Naive thymus-derived CD8-positive, alpha-beta T cell (primary cell): Measurements from ENCODE around the gene ACP1. TPM values are rescaled to one million over a fixed set of nuclear protein-coding genes. Genes with fewer than 3 reads are reported as not detected.

Experiments
- ATAC-seq, 2 donors: fragments of 150-1000 bp; cut with Tn5 transposase in 1 of 2; sonication (Bioruptor Pico), chemical (Tn5 transposase) in 1 of 2; 1 replicate in 1 of 2; 2 replicates in 1 of 2; pipeline ENCODE4 v1.10.0; 2021; ENCODE audit warnings: mild to moderate bottlenecking in 2 of 2, moderate library complexity in 2 of 2
- POLR2A ChIA-PET: fragments of 350-600 bp; sonication (Branson Sonifier 250); formaldehyde crosslinking; loops from one replicate; lab custom pipeline; 2021; ENCODE audit warnings: antibody characterized with exemption; lab: Charles Lee
- DNase-seq, 10 donors: peaks; one replicate each; pipeline versions ENCODE4 v3.0.0 to v3.0.0-alpha.2; 2020 to 2022
- H3K27ac Mint-ChIP-seq, 10 donors: one replicate each; pipeline ENCODE4 v1.8.0; 2020 to 2022; ENCODE audit warnings: mild to moderate bottlenecking in 10 of 10, mixed read lengths in 10 of 10, moderate library complexity in 4 of 10, inconsistent platforms in 1 of 10
- H3K27me3 Mint-ChIP-seq, 5 donors: one replicate each; pipeline ENCODE4 v1.8.0; 2021 to 2022; ENCODE audit warnings: mixed read lengths in 5 of 5
- H3K36me3 Mint-ChIP-seq, 3 donors: one replicate each; pipeline ENCODE4 v1.8.0; 2020 to 2022; ENCODE audit warnings: mixed read lengths in 3 of 3, mild to moderate bottlenecking in 2 of 3, inconsistent platforms in 1 of 3
- H3K4me1 Mint-ChIP-seq, 4 donors: one replicate each; pipeline ENCODE4 v1.8.0; 2021 to 2022; ENCODE audit warnings: mixed read lengths in 4 of 4
- H3K4me3 Mint-ChIP-seq, 10 donors: one replicate each; pipeline ENCODE4 v1.8.0; 2020 to 2022; ENCODE audit warnings: mild to moderate bottlenecking in 10 of 10, mixed read lengths in 10 of 10, moderate library complexity in 6 of 10, inconsistent platforms in 1 of 10
- H3K9me3 Mint-ChIP-seq, 9 donors: one replicate each; pipeline ENCODE4 v1.8.0; 2020 to 2022; ENCODE audit warnings: mixed read lengths in 9 of 9, mild to moderate bottlenecking in 3 of 9, inconsistent platforms in 1 of 9, moderate library complexity in 1 of 9
- polyA plus RNA-seq, 3 donors: library from polyadenylated mRNA; unstranded; fragments of 300-500 nt; fragmentation: Illumina TruSeq; gene quantifications; one replicate each; pipeline ENCODE4 v1.2.3, GENCODE V29; 2021
- total RNA-seq, 8 experiments: library from RNA in 2 of 8; stranded (reverse) in 2 of 8; gene quantifications; one replicate each; pipeline ENCODE4 v1.2.3 and lab custom pipeline; 2021 to 2026

The ACP1 gene
- total and polyA plus RNA-seq, 5 experiments from 2014 or later, result 97.0 to 196 (median 179) TPM

- peak overlapping the region in 1 of 10 donors; percentile 73 for H3K27ac Mint-ChIP-seq
- no peak for DNase-seq
- POLR2A ChIA-PET, result interaction anchor here (1.1 kb wide), 1 partner anchor 18 kb away, joined by 3 read pairs; no protein-coding TSS in a partner anchor
- H3K9me3 Mint-ChIP-seq, result no peaks in the 10 kb centered on the region
- peaks cover 0 to 7% (median 3%) of the 10 kb centered on the region in 4 donors for H3K4me1 Mint-ChIP-seq
- peaks cover 0 to 33% (median 6%) of the 10 kb centered on the region in 3 donors for H3K36me3 Mint-ChIP-seq
- H3K27me3 Mint-ChIP-seq, result peaks cover 3 to 15% (median 9%) of the 10 kb centered on the region in 5 donors
- ATAC-seq, result no peak
- H3K4me3 Mint-ChIP-seq, result no peak overlapping the region
Measured at GRCh38 chr2:283996-284794, 19.4 kb downstream of the ACP1 start.

GRCh38 chr2:284896-285492 is 20.2 kb downstream of the ACP1 start:
- peaks cover 3 to 14% (median 6%) of the 10 kb centered on the region in 4 donors for H3K4me1 Mint-ChIP-seq
- peaks cover 0 to 27% (median 4%) of the 10 kb centered on the region in 3 donors for H3K36me3 Mint-ChIP-seq
- H3K9me3 Mint-ChIP-seq, result no peaks in the 10 kb centered on the region
- POLR2A ChIA-PET, result interaction anchor here (1.1 kb wide), 1 partner anchor 19 kb away, joined by 3 read pairs; no protein-coding TSS in a partner anchor
- no peak overlapping the region for H3K4me3 Mint-ChIP-seq
- no peak overlapping the region for H3K27ac Mint-ChIP-seq
- peaks cover 3 to 16% (median 9%) of the 10 kb centered on the region in 5 donors for H3K27me3 Mint-ChIP-seq
- ATAC-seq, result no peak
- DNase-seq, result no peak

GRCh38 chr2:285531-285930 is 20.8 kb downstream of the ACP1 start:
- H3K27me3 Mint-ChIP-seq, result peaks cover 7 to 20% (median 9%) of the 10 kb centered on the region in 5 donors
- ATAC-seq (no peak), DNase-seq (no peak)
- peaks cover 0 to 22% (median 3%) of the 10 kb centered on the region in 3 donors for H3K36me3 Mint-ChIP-seq
- H3K9me3 Mint-ChIP-seq, result no peaks in the 10 kb centered on the region
- POLR2A ChIA-PET, result interaction anchor here (0.6 to 1.1 kb wide), 2 partner anchors 19 to 794 kb away, joined by 3 read pairs; no protein-coding TSS in a partner anchor
- H3K27ac Mint-ChIP-seq, result no peak overlapping the region
- H3K4me1 Mint-ChIP-seq, result peaks cover 3 to 16% (median 9%) of the 10 kb centered on the region in 4 donors
- peak overlapping the region in 7 of 10 donors; percentile 7 to 62 (median 43) for H3K4me3 Mint-ChIP-seq

- ATAC-seq, result no peak
- H3K27ac Mint-ChIP-seq, result peak overlapping the region in 1 of 10 donors; percentile 51
- H3K4me3 Mint-ChIP-seq, result peak overlapping the region in 8 of 10 donors; percentile 7 to 68 (median 44)
- peaks cover 3 to 16% (median 9%) of the 10 kb centered on the region in 4 donors for H3K4me1 Mint-ChIP-seq
- POLR2A ChIA-PET, result interaction anchor here (0.6 kb wide), 1 partner anchor 794 kb away, joined by 3 read pairs; no protein-coding TSS in a partner anchor
- H3K9me3 Mint-ChIP-seq, result no peaks in the 10 kb centered on the region
- H3K27me3 Mint-ChIP-seq, result peaks cover 7 to 24% (median 9%) of the 10 kb centered on the region in 5 donors
- H3K36me3 Mint-ChIP-seq, result peaks cover 0 to 19% (median 3%) of the 10 kb centered on the region in 3 donors
- DNase-seq, result no peak
Measured at GRCh38 chr2:286035-286434, 21.3 kb downstream of the ACP1 start.

GRCh38 chr2:286774-287392 is 22.1 kb downstream of the ACP1 start:
- no peak for ATAC-seq
- Mint-ChIP-seq H3K27ac (no peak overlapping the region), H3K27me3 (peaks cover 7 to 27% (median 9%) of the 10 kb centered on the region in 5 donors), H3K4me1 (peaks cover 3 to 16% (median 9%) of the 10 kb centered on the region in 4 donors), H3K36me3 (peaks cover 0 to 11% (median 3%) of the 10 kb centered on the region in 3 donors), H3K4me3 (peak overlapping the region; percentile 40 to 72 (median 58)), H3K9me3 (no peaks in the 10 kb centered on the region)
- DNase-seq, result no peak
- POLR2A ChIA-PET, result no interaction called here

GRCh38 chr2:287471-287885 is 22.7 kb downstream of the ACP1 start:
- DNase-seq, result peak in 1 of 10 donors; percentile 18
- no peaks in the 10 kb centered on the region for H3K9me3 Mint-ChIP-seq
- peaks cover 3 to 16% (median 9%) of the 10 kb centered on the region in 4 donors for H3K4me1 Mint-ChIP-seq
- POLR2A ChIA-PET, result interaction anchor here (0.6 kb wide), 1 partner anchor 112 kb away, joined by 3 read pairs; no protein-coding TSS in a partner anchor
- peak; percentile 58 to 62 for ATAC-seq
- no peak overlapping the region for H3K27ac Mint-ChIP-seq
- peaks cover 0 to 5% (median 3%) of the 10 kb centered on the region in 3 donors for H3K36me3 Mint-ChIP-seq
- peak overlapping the region in 7 of 10 donors; percentile 41 to 72 (median 61) for H3K4me3 Mint-ChIP-seq
- peaks cover 7 to 28% (median 9%) of the 10 kb centered on the region in 5 donors for H3K27me3 Mint-ChIP-seq

- Mint-ChIP-seq H3K27me3 (peaks cover 7 to 28% (median 9%) of the 10 kb centered on the region in 5 donors), H3K36me3 (peaks cover 0 to 5% (median 1%) of the 10 kb centered on the region in 3 donors), H3K4me1 (peaks cover 3 to 16% (median 9%) of the 10 kb centered on the region in 4 donors), H3K9me3 (no peaks in the 10 kb centered on the region), H3K4me3 (peak within 1 kb of the TSS; percentile 43 to 80 (median 63)), H3K27ac (no peak within 1 kb of the TSS)
- POLR2A ChIA-PET, result interaction anchor here (0.6 kb wide), 1 partner anchor 113 kb away, joined by 3 read pairs; no protein-coding TSS in a partner anchor
- peak; percentile 38 to 50 for ATAC-seq
- peak in 1 of 10 donors; percentile 24 for DNase-seq
Measured at GRCh38 chr2:287911-288757, 23.4 kb downstream of the ACP1 start, which contains the start of gene ALKAL2. ALKAL2 (minus strand) TSS chr2:288091; CDS start chr2:287835, 256 bp downstream.

GRCh38 chr2:288758-289361 is 24.1 kb downstream of the ACP1 start:
- no peak overlapping the region for H3K27ac Mint-ChIP-seq
- ATAC-seq (no peak), DNase-seq (no peak)
- peak overlapping the region in 8 of 10 donors; percentile 39 to 80 (median 52) for H3K4me3 Mint-ChIP-seq
- H3K27me3 Mint-ChIP-seq, result peaks cover 7 to 28% (median 9%) of the 10 kb centered on the region in 5 donors
- H3K4me1 Mint-ChIP-seq, result peaks cover 0 to 16% (median 9%) of the 10 kb centered on the region in 4 donors
- H3K36me3 Mint-ChIP-seq, result no peaks in the 10 kb centered on the region
- no peaks in the 10 kb centered on the region for H3K9me3 Mint-ChIP-seq
- POLR2A ChIA-PET, result interaction anchor here (1.5 kb wide), 1 partner anchor 113 kb away, joined by 3 read pairs; no protein-coding TSS in a partner anchor

GRCh38 chr2:289362-290089 is 24.8 kb downstream of the ACP1 start:
- DNase-seq (peak in 2 of 10 donors; percentile 29 to 31), ATAC-seq (peak; percentile 55 to 61)
- H3K27me3 Mint-ChIP-seq, result peaks cover 7 to 28% (median 12%) of the 10 kb centered on the region in 5 donors
- no peaks in the 10 kb centered on the region for H3K36me3 Mint-ChIP-seq
- no peaks in the 10 kb centered on the region for H3K9me3 Mint-ChIP-seq
- POLR2A ChIA-PET, result interaction anchor here (1.5 kb wide), 1 partner anchor 114 kb away, joined by 3 read pairs; no protein-coding TSS in a partner anchor
- peak overlapping the region in 1 of 10 donors; percentile 16 for H3K27ac Mint-ChIP-seq
- H3K4me3 Mint-ChIP-seq, result peak overlapping the region; percentile 75 to 88 (median 80)
- H3K4me1 Mint-ChIP-seq, result peaks cover 0 to 16% (median 9%) of the 10 kb centered on the region in 4 donors

- POLR2A ChIA-PET, result interaction anchor here (0.7 to 1.5 kb wide), 2 partner anchors 10 to 114 kb away, joined by 3 read pairs; no protein-coding TSS in a partner anchor
- H3K4me1 Mint-ChIP-seq, result peaks cover 0 to 16% (median 9%) of the 10 kb centered on the region in 4 donors
- DNase-seq, result peak; percentile 22 to 77 (median 40)
- peak overlapping the region in 1 of 10 donors; percentile 16 for H3K27ac Mint-ChIP-seq
- H3K36me3 Mint-ChIP-seq, result no peaks in the 10 kb centered on the region
- H3K9me3 Mint-ChIP-seq, result no peaks in the 10 kb centered on the region
- peaks cover 11 to 32% (median 18%) of the 10 kb centered on the region in 5 donors for H3K27me3 Mint-ChIP-seq
- ATAC-seq, result peak; percentile 53 to 58
- peak overlapping the region; percentile 75 to 88 (median 80) for H3K4me3 Mint-ChIP-seq
Measured at GRCh38 chr2:290090-290722, 25.5 kb downstream of the ACP1 start.
